ENCODE measurements around the gene STAC2. TPM values are rescaled to one million over a fixed set of nuclear protein-coding genes. Genes with fewer than 3 reads are reported as not detected.

Gene STAC2
- total RNA-seq, 1 donor from 2014 or later: 7.9 TPM

DNA sequence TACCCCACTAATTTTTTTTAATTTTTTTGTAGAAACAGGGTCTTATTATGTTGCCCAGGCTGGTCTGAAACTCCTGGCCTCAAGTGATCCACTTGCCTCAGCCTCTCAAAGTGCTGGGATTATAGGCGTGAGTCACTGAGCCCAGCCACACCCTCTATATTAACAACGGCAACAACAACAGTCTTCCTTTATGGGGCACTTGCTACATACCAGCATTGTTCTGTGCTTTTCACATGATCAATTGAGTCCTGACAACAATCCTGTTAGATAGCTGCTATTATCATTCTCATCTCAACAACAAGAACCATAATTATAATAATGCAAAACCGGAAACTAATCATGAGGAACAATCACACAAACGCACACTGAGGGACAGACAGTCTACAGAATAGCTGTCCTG, 47.2 kb downstream of the STAC2 start:
- Histone ChIP-seq H3K4me3 (no peak overlapping the region), H3K27ac (peak overlapping the region in 1 of 2 donors; percentile 9), H3K4me1 (peaks cover 0 to 5% of the 10 kb centered on the region in 2 donors), H3K27me3 (no peaks in the 10 kb centered on the region), H3K36me3 (peaks cover 49 to 63% of the 10 kb centered on the region in 2 donors), H3K9me3 (no peaks in the 10 kb centered on the region)
- intact Hi-C loops (cut with DNase I): no loop called here
- DNase-seq (ENCODE audit: low spot score in 2 of 2): no peak
- TF ChIP-seq, protein P1, sequence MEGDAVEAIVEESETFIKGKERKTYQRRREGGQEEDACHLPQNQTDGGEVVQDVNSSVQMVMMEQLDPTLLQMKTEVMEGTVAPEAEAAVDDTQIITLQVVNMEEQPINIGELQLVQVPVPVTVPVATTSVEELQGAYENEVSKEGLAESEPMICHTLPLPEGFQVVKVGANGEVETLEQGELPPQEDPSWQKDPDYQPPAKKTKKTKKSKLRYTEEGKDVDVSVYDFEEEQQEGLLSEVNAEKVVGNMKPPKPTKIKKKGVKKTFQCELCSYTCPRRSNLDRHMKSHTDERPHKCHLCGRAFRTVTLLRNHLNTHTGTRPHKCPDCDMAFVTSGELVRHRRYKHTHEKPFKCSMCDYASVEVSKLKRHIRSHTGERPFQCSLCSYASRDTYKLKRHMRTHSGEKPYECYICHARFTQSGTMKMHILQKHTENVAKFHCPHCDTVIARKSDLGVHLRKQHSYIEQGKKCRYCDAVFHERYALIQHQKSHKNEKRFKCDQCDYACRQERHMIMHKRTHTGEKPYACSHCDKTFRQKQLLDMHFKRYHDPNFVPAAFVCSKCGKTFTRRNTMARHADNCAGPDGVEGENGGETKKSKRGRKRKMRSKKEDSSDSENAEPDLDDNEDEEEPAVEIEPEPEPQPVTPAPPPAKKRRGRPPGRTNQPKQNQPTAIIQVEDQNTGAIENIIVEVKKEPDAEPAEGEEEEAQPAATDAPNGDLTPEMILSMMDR (IDR thresholded peaks at IDR 0.05): no peak

DNA sequence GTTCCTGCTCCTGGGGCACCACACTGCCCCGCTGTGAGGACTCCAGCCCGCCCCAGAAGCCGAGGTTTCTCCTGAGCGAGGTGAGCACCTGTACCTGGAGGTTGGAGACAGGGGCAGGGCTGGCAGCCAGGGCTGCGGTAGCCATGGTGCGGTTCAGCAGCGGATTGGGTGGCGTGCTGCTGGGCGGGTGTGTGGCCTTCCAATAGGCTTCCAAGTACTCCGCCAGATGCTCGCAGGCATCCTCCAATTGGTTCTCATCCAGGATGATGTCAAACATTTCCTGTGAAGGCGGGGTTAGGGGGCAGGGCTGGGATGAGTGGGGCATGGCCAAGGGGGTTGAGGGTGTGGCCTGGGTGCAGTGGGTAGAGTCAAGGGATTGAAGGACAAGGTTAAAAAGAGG, 48.5 kb downstream of the STAC2 start:
- Histone ChIP-seq H3K4me3 (no peak overlapping the region), H3K9me3 (no peaks in the 10 kb centered on the region), H3K36me3 (peaks cover 42 to 51% of the 10 kb centered on the region in 2 donors), H3K27me3 (no peaks in the 10 kb centered on the region), H3K4me1 (peaks cover 0 to 5% of the 10 kb centered on the region in 2 donors), H3K27ac (no peak overlapping the region)
- TF ChIP-seq, protein P1 (IDR thresholded peaks at IDR 0.05): no peak
- intact Hi-C loops (cut with DNase I): no loop called here
- no peak for DNase-seq (ENCODE audit: low spot score in 2 of 2)

DNA sequence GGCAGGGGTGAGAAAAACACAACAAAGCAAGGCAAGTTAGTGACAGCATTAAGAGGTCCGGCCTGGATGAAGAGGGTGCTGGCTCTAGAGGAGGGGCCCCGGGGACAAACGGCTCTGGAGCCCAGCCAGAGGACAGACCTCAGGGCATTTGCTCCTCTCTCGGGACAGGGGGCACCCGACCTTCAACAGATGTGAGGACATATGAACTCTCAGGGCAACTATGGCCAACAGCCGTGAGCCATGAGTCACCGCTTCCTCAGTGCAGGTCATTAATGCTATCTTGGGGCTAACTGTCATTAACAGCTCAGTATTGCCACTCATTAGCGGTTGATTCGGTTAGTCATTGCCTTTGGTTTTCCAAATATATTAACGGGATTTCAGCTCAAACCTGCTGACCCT, 50.1 kb downstream of the STAC2 start:
- peaks cover 0 to 5% of the 10 kb centered on the region in 2 donors for H3K4me1 ChIP-seq
- intact Hi-C loops (cut with DNase I): no loop called here
- H3K27ac ChIP-seq: no peak overlapping the region
- TF ChIP-seq, protein P1 (IDR thresholded peaks at IDR 0.05): no peak
- DNase-seq (ENCODE audit: low spot score in 2 of 2): no peak
- H3K27me3 ChIP-seq: no peaks in the 10 kb centered on the region
- no peaks in the 10 kb centered on the region for H3K9me3 ChIP-seq
- H3K36me3 ChIP-seq: peaks cover 30 to 43% of the 10 kb centered on the region in 2 donors
- no peak overlapping the region for H3K4me3 ChIP-seq

DNA sequence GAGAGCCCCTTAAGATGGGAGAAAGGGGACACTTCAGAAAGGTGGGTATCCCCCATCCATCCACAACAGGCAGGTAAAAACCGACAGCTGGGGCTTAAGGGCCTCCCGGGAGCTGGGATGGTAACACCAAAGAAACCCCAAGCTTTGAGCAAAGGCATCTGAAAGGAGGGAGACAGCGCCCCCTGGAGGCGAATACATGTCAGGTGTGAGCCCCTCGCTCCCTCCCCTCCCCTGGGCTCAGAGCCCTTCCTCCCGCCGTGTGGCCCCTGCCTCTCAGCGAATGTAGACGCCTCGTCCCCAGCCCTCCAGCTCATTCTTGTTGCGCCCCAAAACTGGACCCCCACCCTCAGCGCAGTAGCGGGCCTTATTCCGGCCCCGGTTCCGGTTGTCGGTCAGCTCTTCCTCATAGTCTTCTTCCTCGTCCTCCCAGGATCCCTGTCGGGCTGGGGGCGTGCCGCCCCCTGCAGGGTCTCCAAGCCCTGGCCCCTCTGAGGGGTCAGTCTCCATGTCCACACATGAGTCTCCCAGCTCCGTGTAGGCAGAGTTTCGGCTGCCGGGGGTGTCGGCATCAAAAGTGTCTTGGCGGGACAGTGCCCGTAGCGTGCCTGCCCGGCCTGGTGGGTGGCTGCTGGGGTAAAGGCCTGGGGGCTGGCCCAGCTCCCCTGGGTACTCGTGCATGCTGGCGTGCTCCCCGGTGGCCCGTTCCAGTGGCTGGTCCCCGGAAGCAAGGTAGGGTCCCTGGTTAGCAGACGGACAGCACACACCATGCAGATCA, 50.6 kb downstream of the STAC2 start:
- no peak overlapping the region for H3K27ac ChIP-seq
- H3K4me1 ChIP-seq: peaks cover 0 to 5% of the 10 kb centered on the region in 2 donors
- H3K36me3 ChIP-seq: peaks cover 30 to 37% of the 10 kb centered on the region in 2 donors
- peak in 1 of 2 donors; percentile 89 for DNase-seq (ENCODE audit: low spot score in 2 of 2)
- no peaks in the 10 kb centered on the region for H3K9me3 ChIP-seq
- no peaks in the 10 kb centered on the region for H3K27me3 ChIP-seq
- no peak overlapping the region for H3K4me3 ChIP-seq
- intact Hi-C loops (cut with DNase I): no loop called here
- TF ChIP-seq, protein P1 (IDR thresholded peaks at IDR 0.05): peak; percentile 77 to 88 (median 83)

DNA sequence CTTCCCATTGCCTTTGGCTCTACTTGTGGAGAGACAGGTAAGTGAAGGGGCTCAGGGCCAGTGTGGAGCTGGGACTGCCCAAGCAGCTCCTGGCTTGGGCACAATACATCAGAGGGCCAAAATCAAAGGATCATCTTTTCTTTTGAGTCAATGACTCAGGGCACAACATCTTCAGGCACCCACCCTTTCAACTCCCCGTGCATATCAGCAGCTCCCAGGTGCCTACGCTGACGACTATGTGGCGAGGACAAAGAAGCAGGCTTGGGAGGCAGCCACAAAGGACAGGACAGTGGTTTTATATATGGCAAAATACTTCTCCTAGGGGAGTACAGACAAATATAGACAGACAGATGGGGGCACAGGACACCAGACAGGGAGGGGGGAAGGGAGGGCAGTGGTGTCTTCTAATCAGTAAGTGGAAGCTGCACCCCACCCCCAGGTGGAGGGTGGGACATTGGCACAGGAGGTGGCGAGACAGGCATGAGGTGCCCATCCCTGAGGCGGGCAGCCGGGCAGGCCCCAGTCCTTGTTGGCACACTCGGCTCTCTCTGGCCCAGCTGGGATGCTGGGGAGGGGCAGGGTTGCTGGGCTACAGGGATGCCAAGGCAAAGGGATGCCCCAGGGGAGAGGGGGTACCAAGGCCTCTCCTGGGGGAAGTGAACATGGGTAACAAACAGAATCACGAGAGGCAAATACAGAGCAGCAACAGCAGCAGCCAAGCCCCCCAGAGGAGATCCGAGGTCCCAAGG, 52.0 kb downstream of the STAC2 start:
- intact Hi-C loops (cut with DNase I): no loop called here
- TF ChIP-seq, protein P1 (IDR thresholded peaks at IDR 0.05): no peak
- H3K27ac ChIP-seq: peak overlapping the region in 1 of 2 donors; percentile 11
- H3K36me3 ChIP-seq: peaks cover 29 to 30% of the 10 kb centered on the region in 2 donors
- no peak for DNase-seq (ENCODE audit: low spot score in 2 of 2)
- no peaks in the 10 kb centered on the region for H3K27me3 ChIP-seq
- peaks cover 0 to 5% of the 10 kb centered on the region in 2 donors for H3K4me1 ChIP-seq
- no peaks in the 10 kb centered on the region for H3K9me3 ChIP-seq
- H3K4me3 ChIP-seq: no peak overlapping the region
